ENCODE results near the gene WNK4.
A peak's percentile ranks its signal among the peaks of the same experiment; 100 is the strongest.

WNK4 gene

GRCh38 chr17:42797067-42798007, 16.9 kb downstream of the WNK4 start:
- no peak for DNase-seq (ENCODE audit: low read depth)

- DNase-seq (ENCODE audit: low read depth), result no peak
Observed at GRCh38 chr17:42798011-42798382, 17.6 kb downstream of the WNK4 start.

GRCh38 chr17:42798383-42799380, 18.3 kb downstream of the WNK4 start, which contains the start of the genes CNTD1 and COA3:
TSS of gene CNTD1 (plus strand) at chr17:42798861. CDS start at chr17:42799068, 207 bp downstream.
TSS of gene COA3 (minus strand) at chr17:42798704. CDS start at chr17:42798681, 23 bp downstream.
- peak; percentile 56 for DNase-seq (ENCODE audit: low read depth)

GRCh38 chr17:42803074-42803883, 22.9 kb downstream of the WNK4 start:
- DNase-seq (ENCODE audit: low read depth), result no peak

GRCh38 chr17:42804918-42805367, 24.5 kb downstream of the WNK4 start:
- DNase-seq (ENCODE audit: low read depth), result no peak

GRCh38 chr17:42806249-42806648, 25.8 kb downstream of the WNK4 start:
- no peak for DNase-seq (ENCODE audit: low read depth)

GRCh38 chr17:42809250-42809649, 28.8 kb downstream of the WNK4 start:
- no peak for DNase-seq (ENCODE audit: low read depth)

GRCh38 chr17:42814633-42815399, 34.4 kb downstream of the WNK4 start:
- no peak for DNase-seq (ENCODE audit: low read depth)

- no peak for DNase-seq (ENCODE audit: low read depth)
Observed at GRCh38 chr17:42817866-42818265, 37.5 kb downstream of the WNK4 start.

- DNase-seq (ENCODE audit: low read depth), result no peak
Observed at GRCh38 chr17:42818379-42818778, 38.0 kb downstream of the WNK4 start.

GRCh38 chr17:42819939-42820535, 39.6 kb downstream of the WNK4 start:
- peak; percentile 46 for DNase-seq (ENCODE audit: low read depth)

GRCh38 chr17:42821176-42821575, 40.8 kb downstream of the WNK4 start:
- DNase-seq (ENCODE audit: low read depth), result no peak

- DNase-seq (ENCODE audit: low read depth), result no peak
Observed at GRCh38 chr17:42827472-42827871, 47.1 kb downstream of the WNK4 start.

GRCh38 chr17:42830971-42831370, 50.6 kb downstream of the WNK4 start:
- no peak for DNase-seq (ENCODE audit: low read depth)

- no peak for DNase-seq (ENCODE audit: low read depth)
Observed at GRCh38 chr17:42832213-42832933, 52.0 kb downstream of the WNK4 start.

GRCh38 chr17:42832934-42833766, 52.7 kb downstream of the WNK4 start, which contains the start of gene PSME3:
TSS of gene PSME3 (plus strand) at chr17:42833397. CDS start at chr17:42833632, 235 bp downstream.
- peak; percentile 81 for DNase-seq (ENCODE audit: low read depth)

GRCh38 chr17:42833767-42834422, 53.5 kb downstream of the WNK4 start:
- no peak for DNase-seq (ENCODE audit: low read depth)

GRCh38 chr17:42835732-42836131, 55.3 kb downstream of the WNK4 start:
- DNase-seq (ENCODE audit: low read depth), result no peak

Data from activated gamma-delta T cell treated with anti-CD3 and anti-CD28 coated beads, Interleukin-2, amount 50 U/mL, for 16 hours (primary cell).